B cell (primary cell): Measurements from ENCODE around the gene PRDM13. TPM values are rescaled to one million over a fixed set of nuclear protein-coding genes. Genes with fewer than 3 reads are reported as not detected.

Experiments used
- ATAC-seq: fragments of 200-7000 bp; cut with Tn5 transposase; one replicate; pipeline ENCODE4 v1.10.0; 2021; ENCODE audit warnings: low read depth, mild to moderate bottlenecking, moderate number of reproducible peaks, moderate library complexity
- CTCF ChIA-PET: fragments of 350-600 bp; sonication (Branson Sonifier 250); formaldehyde crosslinking; loops from one replicate; lab custom pipeline; 2021; ENCODE audit warnings: antibody characterized with exemption, inconsistent platforms; lab: Charles Lee
- POLR2A ChIA-PET: fragments of 350-600 bp; sonication (Branson Sonifier 250); formaldehyde crosslinking; loops from one replicate; lab custom pipeline; 2021; ENCODE audit warnings: antibody characterized with exemption; lab: Charles Lee
- DNase-seq: peaks from one replicate; pipeline ENCODE4 v3.0.0; 2013
- H2AFZ ChIP-seq: 2 replicates; pipeline ENCODE4 v1.6.1; 2012; ENCODE audit warnings: mild to moderate bottlenecking, low read depth, low read length; ENCODE audit not compliant: insufficient read depth, poor library complexity, severe bottlenecking
- H3K27ac ChIP-seq, 2 donors: 1 replicate in 1 of 2; 2 replicates in 1 of 2; pipeline ENCODE4 v1.5.1; 2012 to 2013; ENCODE audit warnings: low read length in 2 of 2, mild to moderate bottlenecking in 2 of 2, moderate library complexity in 1 of 2
- H3K27me3 ChIP-seq, 4 experiments: fragments of 200-600 bp in 1 of 4; sonication (generic) in 1 of 4; replicated peaks in 1 of 4; 1 replicate in 2 of 4; 2 replicates in 2 of 4; pipeline versions ENCODE4 v1.6.1 to v1.7.0; 2013 to 2016; ENCODE audit warnings: low read length in 3 of 4, mild to moderate bottlenecking in 2 of 4, mixed read lengths in 1 of 4, moderate library complexity in 1 of 4; ENCODE audit not compliant: insufficient read depth in 4 of 4, control insufficient read depth in 3 of 4; ENCODE audit errors: control extremely low read depth in 1 of 4
- H3K36me3 ChIP-seq, 2 experiments: replicated peaks in 1 of 2; 1 replicate in 1 of 2; 2 replicates in 1 of 2; pipeline versions ENCODE4 v1.6.1 to v1.7.1; 2013; ENCODE audit warnings: low read length in 1 of 2; ENCODE audit not compliant: insufficient read depth in 2 of 2, control insufficient read depth in 1 of 2; ENCODE audit errors: control extremely low read depth in 1 of 2, extremely low read depth in 1 of 2
- H3K4me1 ChIP-seq, 2 donors: fragments of 200-600 bp in 1 of 2; sonication (generic) in 1 of 2; 1 replicate in 1 of 2; 2 replicates in 1 of 2; pipeline versions ENCODE4 v1.5.1 to v1.6.1; 2013 to 2017; ENCODE audit warnings: low read length in 2 of 2; ENCODE audit not compliant: control insufficient read depth in 2 of 2, insufficient read depth in 2 of 2
- H3K4me2 ChIP-seq: replicated peaks from 2 replicates; pipeline ENCODE3; 2012; ENCODE audit warnings: mild to moderate bottlenecking, low read depth, low read length; ENCODE audit not compliant: poor library complexity, severe bottlenecking
- H3K4me3 ChIP-seq, 5 experiments: fragments of 200-600 bp in 1 of 5; sonication (generic) in 1 of 5; 1 replicate in 3 of 5; 2 replicates in 2 of 5; pipeline versions ENCODE4 v1.5.1 to v1.7.0; 2011 to 2016; ENCODE audit warnings: low read length in 4 of 5, mild to moderate bottlenecking in 4 of 5, low read depth in 2 of 5, control low read depth in 1 of 5, moderate library complexity in 1 of 5; ENCODE audit not compliant: insufficient read depth in 1 of 5; ENCODE audit errors: control extremely low read depth in 1 of 5, extremely low read depth in 1 of 5
- H3K79me2 ChIP-seq: fragments of 200-600 bp; sonication (generic); one replicate; pipeline ENCODE4 v1.6.0; 2016; ENCODE audit warnings: low read length; ENCODE audit not compliant: control insufficient read depth, insufficient read depth
- H3K9ac ChIP-seq: fragments of 200-600 bp; sonication (generic); 2 replicates; pipeline ENCODE4 v1.6.1; 2017; ENCODE audit warnings: mild to moderate bottlenecking, low read length, moderate library complexity
- H3K9me3 ChIP-seq, 3 donors: one replicate each; pipeline versions ENCODE4 v1.6.1 to v1.7.1; 2013; ENCODE audit warnings: low read length in 2 of 3; ENCODE audit not compliant: control insufficient read depth in 2 of 3, insufficient read depth in 1 of 3; ENCODE audit errors: control extremely low read depth in 1 of 3
- H4K20me1 ChIP-seq: 2 replicates; pipeline ENCODE4 v1.6.0; 2012; ENCODE audit warnings: mild to moderate bottlenecking, low read length; ENCODE audit not compliant: insufficient read depth, control insufficient read depth, poor library complexity, severe bottlenecking
- H3K27ac Mint-ChIP-seq: one replicate; pipeline ENCODE4 v1.8.0; 2021; ENCODE audit warnings: mixed read lengths
- H3K27me3 Mint-ChIP-seq: one replicate; pipeline ENCODE4 v1.8.0; 2021; ENCODE audit warnings: mixed read lengths
- H3K4me1 Mint-ChIP-seq: one replicate; pipeline ENCODE4 v1.8.0; 2021; ENCODE audit warnings: mixed read lengths
- H3K4me3 Mint-ChIP-seq: one replicate; pipeline ENCODE4 v1.8.0; 2021; ENCODE audit warnings: mixed read lengths
- H3K9me3 Mint-ChIP-seq: one replicate; pipeline ENCODE4 v1.8.0; 2022; ENCODE audit warnings: mixed read lengths; ENCODE audit not compliant: insufficient read depth
- EZH2 ChIP-seq: IDR thresholded peaks from 2 replicates; pipeline ENCODE4 v1.6.1; 2012; ENCODE audit warnings: borderline replicate concordance, low read depth, mild to moderate bottlenecking, moderate library complexity, low read length; ENCODE audit not compliant: insufficient read depth, poor library complexity, severe bottlenecking
- WGBS: methylation state at CpG from one replicate; pipeline ENCODE4 v1.1.5; 2013; ENCODE audit warnings: missing lambda C conversion rate; ENCODE audit not compliant: insufficient coverage; 5-methylcytosine and 5-hydroxymethylcytosine counted together
- intact Hi-C: fragments of 100-400 bp; cut with micrococcal nuclease; formaldehyde crosslinking; loops from one replicate; pipeline ENCODE4 v1.10.0; 2022
- polyA plus RNA-seq: library from polyadenylated mRNA; depleted of rRNA; stranded (reverse); fragments of >200 nt; gene quantifications from 2 replicates; pipeline ENCODE4 v1.2.3, GENCODE V29; 2012
- total RNA-seq, 2 donors: library from RNA; stranded (reverse); fragments of 120-200 nt in 1 of 2; gene quantifications; 1 replicate in 1 of 2; 2 replicates in 1 of 2; pipeline versions ENCODE4 v1.2.3 to v1.2.4, GENCODE V29; 2013 to 2022
- TF ChIP-seq, protein P1 (sequence below): fragments of 200-600 bp; IDR thresholded peaks from one replicate; pipeline ENCODE4 v1.8.0; 2022; ENCODE audit warnings: antibody characterized with exemption, mild to moderate bottlenecking

Gene PRDM13
- total and polyA plus RNA-seq, 2 donors (not counting 1 experiment from before 2014, with no cell fraction given), result not detected

DNA sequence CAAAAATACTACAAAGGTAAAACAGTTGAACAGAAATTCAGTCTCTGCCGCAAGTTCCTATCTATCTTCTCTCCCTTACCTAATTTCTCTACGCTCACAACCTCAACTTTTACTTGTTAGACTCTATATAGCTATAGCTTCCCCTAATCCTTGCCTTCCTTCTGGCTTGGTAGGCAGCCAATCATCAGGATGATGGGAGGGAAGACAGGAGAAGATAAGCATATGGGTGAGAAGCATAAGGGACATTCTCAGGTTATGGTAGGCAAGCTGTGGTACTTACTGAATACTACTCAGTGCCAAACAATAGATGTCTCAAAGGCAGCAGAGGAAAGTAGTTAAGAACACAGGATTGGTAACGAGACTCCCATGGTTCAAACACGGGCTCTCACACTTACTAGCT, 46.0 kb upstream of the PRDM13 start:
- no peaks in the 10 kb centered on the region for H3K9me3 ChIP-seq
- no peaks in the 10 kb centered on the region for H3K27me3 ChIP-seq
- no peak overlapping the region for H2AFZ ChIP-seq
- H4K20me1 ChIP-seq, result no peaks in the 10 kb centered on the region
- 100% methylated on average over 1 of the region's 4 CpGs for WGBS
- Mint-ChIP-seq H3K4me1 (peaks cover 9% of the 10 kb centered on the region), H3K27ac (no peak overlapping the region), H3K27me3 (no peaks in the 10 kb centered on the region), H3K9me3 (no peaks in the 10 kb centered on the region), H3K4me3 (no peak overlapping the region)
- DNase-seq (no peak), ATAC-seq (no peak)
- CTCF ChIA-PET, result no interaction called here
- POLR2A ChIA-PET, result no interaction called here
- no peak overlapping the region for H3K27ac ChIP-seq
- no peak overlapping the region for H3K4me3 ChIP-seq
- no peaks in the 10 kb centered on the region for H3K4me1 ChIP-seq
- H3K79me2 ChIP-seq, result peaks cover 24% of the 10 kb centered on the region
- H3K36me3 ChIP-seq, result peaks cover 11 to 43% of the 10 kb centered on the region in 2 experiments
- TF ChIP-seq, protein P1, sequence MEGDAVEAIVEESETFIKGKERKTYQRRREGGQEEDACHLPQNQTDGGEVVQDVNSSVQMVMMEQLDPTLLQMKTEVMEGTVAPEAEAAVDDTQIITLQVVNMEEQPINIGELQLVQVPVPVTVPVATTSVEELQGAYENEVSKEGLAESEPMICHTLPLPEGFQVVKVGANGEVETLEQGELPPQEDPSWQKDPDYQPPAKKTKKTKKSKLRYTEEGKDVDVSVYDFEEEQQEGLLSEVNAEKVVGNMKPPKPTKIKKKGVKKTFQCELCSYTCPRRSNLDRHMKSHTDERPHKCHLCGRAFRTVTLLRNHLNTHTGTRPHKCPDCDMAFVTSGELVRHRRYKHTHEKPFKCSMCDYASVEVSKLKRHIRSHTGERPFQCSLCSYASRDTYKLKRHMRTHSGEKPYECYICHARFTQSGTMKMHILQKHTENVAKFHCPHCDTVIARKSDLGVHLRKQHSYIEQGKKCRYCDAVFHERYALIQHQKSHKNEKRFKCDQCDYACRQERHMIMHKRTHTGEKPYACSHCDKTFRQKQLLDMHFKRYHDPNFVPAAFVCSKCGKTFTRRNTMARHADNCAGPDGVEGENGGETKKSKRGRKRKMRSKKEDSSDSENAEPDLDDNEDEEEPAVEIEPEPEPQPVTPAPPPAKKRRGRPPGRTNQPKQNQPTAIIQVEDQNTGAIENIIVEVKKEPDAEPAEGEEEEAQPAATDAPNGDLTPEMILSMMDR, result no peak
- TF ChIP-seq EZH2, result no peak
- no peak overlapping the region for H3K9ac ChIP-seq
- no peak overlapping the region for H3K4me2 ChIP-seq
- intact Hi-C loops, result no loop called here

DNA sequence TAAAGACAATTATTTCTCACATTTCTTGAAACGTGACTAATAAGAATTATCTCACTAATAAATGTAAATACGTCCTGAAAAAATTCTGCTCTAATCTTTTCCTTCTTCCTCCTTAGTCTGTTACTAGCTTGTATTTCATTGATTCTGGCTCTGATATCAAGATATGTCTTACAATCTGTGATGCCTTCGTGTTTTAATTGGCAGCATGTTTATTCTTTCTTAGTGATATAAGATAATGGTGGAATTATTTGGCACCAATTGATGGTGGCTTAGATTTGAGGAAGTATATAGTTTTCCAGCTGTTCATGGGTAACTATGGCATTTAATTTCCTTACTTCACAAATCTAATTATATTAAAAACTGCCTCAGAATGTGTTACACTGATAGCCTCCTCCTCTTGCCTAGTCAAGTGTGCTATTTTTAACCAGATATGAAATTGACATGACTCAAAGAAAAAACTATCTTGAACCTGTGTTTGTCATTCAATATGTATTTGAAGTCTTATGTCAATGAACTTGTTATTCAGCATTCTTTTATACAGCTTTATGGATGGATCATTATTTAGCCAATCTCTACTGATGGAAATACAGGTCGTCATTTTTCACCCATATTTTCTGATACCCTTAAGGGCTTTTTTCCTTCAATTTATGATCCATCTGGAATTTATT, 43.4 kb upstream of the PRDM13 start:
- Histone ChIP-seq H3K4me2 (no peak overlapping the region), H4K20me1 (no peaks in the 10 kb centered on the region), H3K27ac (no peak overlapping the region), H3K27me3 (no peaks in the 10 kb centered on the region), H3K36me3 (peaks cover 6 to 23% of the 10 kb centered on the region in 2 experiments), H3K9ac (no peak overlapping the region), H3K4me1 (peaks cover 10 to 14% of the 10 kb centered on the region in 2 donors), H3K79me2 (peaks cover 49% of the 10 kb centered on the region), H3K9me3 (no peaks in the 10 kb centered on the region), H2AFZ (no peak overlapping the region), H3K4me3 (no peak overlapping the region)
- Mint-ChIP-seq H3K4me1 (peaks cover 27% of the 10 kb centered on the region), H3K27ac (no peak overlapping the region), H3K27me3 (no peaks in the 10 kb centered on the region), H3K9me3 (no peaks in the 10 kb centered on the region), H3K4me3 (no peak overlapping the region)
- intact Hi-C loops, result no loop called here
- no peak for ATAC-seq
- ChIA-PET CTCF (interaction anchor here (1.4 kb wide), 1 partner anchor 42 kb away, joined by 3 read pairs; no protein-coding TSS in a partner anchor), POLR2A (no interaction called here)
- no CpG with 5 or more reads among the region's 4 CpGs for WGBS
- DNase-seq, result no peak
- TF ChIP-seq, protein P1, result no peak
- no peak for TF ChIP-seq EZH2
